Raji (cell line): ENCODE data around the gene ATP6V1F.

Source experiments
- POLR2A ChIP-seq: IDR thresholded peaks from 2 replicates; pipeline ENCODE4 v1.6.1; 2011; ENCODE audit warnings: low read depth, low read length, control low read depth; ENCODE audit not compliant: insufficient read depth

Gene ATP6V1F

GRCh38 chr7:128880791-128881457 is 18.3 kb downstream of the ATP6V1F start:
- no peak for TF ChIP-seq POLR2A

DNA sequence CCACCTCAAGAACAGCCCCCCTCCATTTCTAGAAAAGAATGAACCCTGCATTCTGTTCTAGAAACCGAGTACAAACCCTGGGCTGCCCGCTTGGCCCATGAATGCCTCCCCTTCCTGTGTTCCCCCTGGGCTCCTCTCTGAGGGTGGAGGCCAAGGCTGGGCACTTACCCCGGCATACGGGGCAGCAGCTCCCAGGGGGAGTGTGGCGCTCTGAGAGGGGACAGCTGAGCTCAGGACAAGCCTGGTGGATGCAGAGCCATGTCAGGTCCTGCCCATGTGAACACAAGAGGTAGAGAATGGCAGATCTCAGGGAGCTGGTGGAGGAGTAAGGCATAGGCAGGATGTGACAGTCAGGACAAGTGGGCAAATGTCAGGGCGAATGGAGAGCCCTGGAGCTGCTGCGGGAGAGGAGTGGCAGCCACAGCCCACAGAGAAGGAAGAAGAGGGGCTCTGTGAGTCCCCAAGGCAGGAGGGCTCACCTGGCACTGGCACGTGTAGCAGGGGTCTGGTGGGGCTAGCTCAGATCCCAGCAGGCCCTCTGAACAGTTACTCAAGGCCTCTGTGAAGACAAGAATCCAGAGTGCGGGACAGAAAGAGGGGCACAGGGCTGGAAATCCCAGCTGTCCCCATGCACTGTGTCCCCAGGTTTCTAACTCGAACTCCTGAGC is 18.9 kb downstream of the ATP6V1F start:
- TF ChIP-seq POLR2A: no peak

- TF ChIP-seq POLR2A: no peak
Observed at GRCh38 chr7:128882134-128882533, 19.5 kb downstream of the ATP6V1F start.

DNA sequence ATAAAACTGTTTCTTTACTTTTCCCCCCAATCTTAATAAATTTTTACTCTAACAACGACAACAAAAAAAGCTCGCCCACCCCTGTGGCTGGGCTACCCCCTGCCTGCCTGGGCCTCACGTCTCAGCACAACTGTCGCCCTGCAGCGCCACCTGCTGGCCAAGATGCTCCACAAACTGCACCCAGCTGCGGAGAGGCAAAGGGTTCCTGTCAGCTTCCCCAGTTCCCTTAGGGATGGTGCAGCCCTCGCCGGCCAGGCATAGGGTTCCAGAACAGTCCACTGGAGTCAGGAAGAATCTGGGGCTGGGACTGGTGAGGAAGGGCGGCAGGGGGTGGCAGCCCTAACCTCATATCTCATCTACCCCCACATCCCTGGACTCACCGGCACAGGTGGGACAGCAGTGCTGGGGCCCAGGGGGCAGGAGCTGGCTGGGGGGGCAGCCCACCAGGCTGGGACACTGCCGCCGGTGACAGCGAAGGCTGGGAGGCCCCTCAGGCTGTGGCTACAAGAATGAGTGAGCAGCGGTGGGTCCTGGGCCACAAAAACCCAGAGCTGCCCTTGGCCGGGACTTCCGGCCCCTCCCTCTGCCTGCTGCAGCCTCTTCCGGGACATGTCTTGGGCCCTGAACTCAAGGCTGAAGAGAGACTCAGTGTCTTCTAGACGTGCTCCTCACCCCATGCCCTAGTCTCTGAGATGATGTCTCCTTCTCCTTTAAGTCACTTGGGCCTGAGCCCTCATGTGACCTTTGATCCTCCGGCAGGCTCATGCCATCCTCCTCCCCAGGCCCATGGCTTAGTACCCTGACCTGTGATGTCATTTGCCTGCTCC is 21.2 kb downstream of the ATP6V1F start:
- TF ChIP-seq POLR2A: peak; percentile 62

- no peak for TF ChIP-seq POLR2A
Observed at GRCh38 chr7:128884561-128885369, 22.1 kb downstream of the ATP6V1F start.

GRCh38 chr7:128885370-128886187 is 22.9 kb downstream of the ATP6V1F start:
- TF ChIP-seq POLR2A: no peak

GRCh38 chr7:128886391-128887168 is 23.9 kb downstream of the ATP6V1F start:
- no peak for TF ChIP-seq POLR2A

- TF ChIP-seq POLR2A: no peak
Observed at GRCh38 chr7:128887169-128888038, 24.7 kb downstream of the ATP6V1F start.

DNA sequence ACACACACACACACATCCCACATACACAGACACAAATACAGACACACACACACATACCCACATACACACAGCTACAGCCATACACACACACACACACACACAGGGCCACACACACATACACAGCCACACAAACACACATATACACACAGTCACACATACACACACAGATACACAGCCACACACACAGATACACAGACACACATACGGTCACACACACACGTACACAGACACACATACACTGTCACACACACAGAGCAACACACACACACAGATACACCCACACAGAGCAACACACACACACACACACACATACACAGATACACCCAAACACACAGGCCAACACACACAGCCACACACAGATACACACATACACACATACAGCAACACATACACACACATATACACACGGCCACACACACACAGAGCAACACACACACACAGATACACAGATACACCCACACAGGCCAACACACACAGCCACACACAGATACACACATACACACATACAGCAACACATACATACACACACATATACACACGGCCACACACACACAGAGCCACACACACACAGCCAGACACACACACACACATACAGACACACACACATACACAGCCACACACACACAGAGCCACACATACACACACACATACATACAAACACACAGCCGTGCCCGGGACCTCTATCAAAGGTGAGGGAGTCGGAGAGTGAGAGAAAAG is 25.5 kb downstream of the ATP6V1F start:
- no peak for TF ChIP-seq POLR2A

- no peak for TF ChIP-seq POLR2A
Observed at GRCh38 chr7:128888756-128889095, 26.1 kb downstream of the ATP6V1F start.

- TF ChIP-seq POLR2A: no peak
Observed at GRCh38 chr7:128889121-128889520, 26.5 kb downstream of the ATP6V1F start.

- no peak for TF ChIP-seq POLR2A
Observed at GRCh38 chr7:128890306-128891109, 27.9 kb downstream of the ATP6V1F start.
